ENCODE data around the gene BEST2.
"Not testable (repeated sequence)": the region's sequence is repeated elsewhere in the genome, so short reads cannot be mapped to it uniquely, and the experiment has no call there.

Gene BEST2

DNA sequence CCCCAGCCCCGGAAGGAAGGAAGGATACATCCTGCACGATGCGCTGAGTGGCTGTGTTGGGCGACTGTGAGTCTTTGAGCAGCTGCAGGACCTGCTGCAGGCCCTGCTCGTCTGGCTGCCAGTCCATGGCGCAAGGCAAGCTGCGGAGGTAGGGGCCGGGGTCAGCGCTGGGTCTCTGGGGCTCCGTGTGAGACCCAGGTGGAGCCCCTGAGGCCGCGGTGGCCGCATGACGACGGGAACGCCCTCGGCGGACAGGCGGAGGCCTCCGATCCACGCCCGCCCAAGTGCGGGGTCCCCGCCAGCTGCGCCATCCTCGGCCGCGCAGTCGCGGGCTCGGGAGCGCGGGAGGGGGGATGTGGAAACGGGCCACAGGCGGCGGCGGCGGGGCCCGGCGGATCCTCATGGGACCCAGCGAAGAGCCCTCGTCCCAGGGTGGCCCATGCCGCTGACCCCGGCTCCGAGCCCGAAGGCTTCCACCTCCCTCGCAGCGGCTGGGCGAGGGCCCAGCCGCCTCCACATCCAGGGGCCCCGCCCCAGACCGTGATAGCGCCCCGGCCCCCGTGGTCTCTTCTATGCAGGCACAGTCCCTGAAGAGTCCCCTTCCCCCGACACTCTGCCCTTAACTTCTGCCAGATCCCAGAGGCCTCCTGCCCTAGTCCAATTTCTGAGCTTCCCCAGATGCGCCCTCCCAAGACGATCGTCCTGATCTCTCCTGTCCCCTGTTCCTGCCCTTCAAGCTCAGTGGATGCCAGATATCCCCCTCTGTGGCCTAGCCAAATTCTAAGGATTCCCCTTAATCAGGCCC, 30.5 kb upstream of the BEST2 start:
- peak overlapping the region; percentile 89 to 91 for H3K4me3 ChIP-seq (ENCODE audit: low read depth in 1 of 2, low read length in 2 of 2)
- H3K27me3 ChIP-seq (ENCODE audit: control insufficient read depth in 1 of 2, insufficient read depth in 2 of 2, low read length in 2 of 2), result no peaks in the 10 kb centered on the region
- H3K36me3 ChIP-seq (ENCODE audit: insufficient read depth, low read length), result peaks cover 16% of the 10 kb centered on the region
- no peaks in the 10 kb centered on the region for H3K9me3 ChIP-seq (ENCODE audit: low read length)
- peaks cover 30% of the 10 kb centered on the region for H3K4me1 ChIP-seq (ENCODE audit: insufficient read depth, low read length)
- peak overlapping the region; percentile 94 for H3K27ac ChIP-seq (ENCODE audit: low read depth, low read length)
- H3K9ac ChIP-seq (ENCODE audit: low read length), result peak overlapping the region; percentile 99

- Histone ChIP-seq H3K4me3 (ENCODE audit: low read depth in 1 of 2, low read length in 2 of 2) (peak overlapping the region; percentile 89 to 91), H3K36me3 (ENCODE audit: insufficient read depth, low read length) (peaks cover 9% of the 10 kb centered on the region), H3K9ac (ENCODE audit: low read length) (peak overlapping the region; percentile 99), H3K4me1 (ENCODE audit: insufficient read depth, low read length) (peaks cover 30% of the 10 kb centered on the region), H3K27ac (ENCODE audit: low read depth, low read length) (peak overlapping the region; percentile 94), H3K27me3 (ENCODE audit: control insufficient read depth in 1 of 2, insufficient read depth in 2 of 2, low read length in 2 of 2) (no peaks in the 10 kb centered on the region), H3K9me3 (ENCODE audit: low read length) (no peaks in the 10 kb centered on the region)
These were observed 29.7 kb upstream of the BEST2 start for GRCh38 chr19:12721656-12722565.

DNA sequence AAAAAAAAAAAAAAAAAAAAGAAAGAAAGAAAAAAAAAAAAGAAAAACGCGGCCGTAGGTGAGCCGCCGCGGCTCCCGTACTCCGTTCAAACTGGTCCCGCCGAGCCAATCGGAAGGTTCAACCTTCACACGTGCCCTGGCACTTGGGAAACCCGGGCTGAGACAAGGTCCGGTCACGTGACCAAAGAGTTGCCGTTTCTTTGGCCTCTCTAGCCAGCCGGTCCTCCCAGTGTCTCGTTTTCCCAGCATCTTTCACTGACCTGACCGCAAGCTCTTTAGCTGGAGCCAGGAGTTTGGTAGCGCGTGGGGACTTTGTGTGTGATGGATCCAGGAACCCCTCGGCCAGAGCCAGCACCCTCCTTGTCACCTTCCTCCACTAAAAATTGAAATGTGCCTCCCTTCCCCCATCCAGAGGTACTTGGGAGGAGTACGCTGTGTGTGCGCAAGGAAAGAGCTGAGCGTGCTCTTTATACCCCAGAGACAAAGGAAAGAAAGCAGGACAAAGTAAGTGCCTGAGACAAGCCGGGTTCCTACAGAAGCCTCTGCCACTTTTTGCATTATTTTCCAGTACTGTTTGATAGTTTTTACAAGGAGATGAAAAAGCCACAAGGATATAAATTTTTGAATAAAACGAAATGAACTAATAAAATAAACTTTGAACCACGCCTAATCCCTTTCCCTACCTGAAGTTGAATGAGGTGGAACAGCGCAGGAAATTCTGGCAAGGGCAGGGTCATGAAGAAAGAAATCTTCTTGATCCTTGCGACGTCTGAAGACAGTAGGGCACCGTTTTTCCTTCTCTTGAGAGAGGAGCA, 28.8 kb upstream of the BEST2 start:
- Histone ChIP-seq H3K27ac (ENCODE audit: low read depth, low read length) (peak overlapping the region; percentile 94), H3K4me1 (ENCODE audit: insufficient read depth, low read length) (peaks cover 30% of the 10 kb centered on the region), H3K9ac (ENCODE audit: low read length) (peak overlapping the region; percentile 51), H3K9me3 (ENCODE audit: low read length) (no peaks in the 10 kb centered on the region), H3K36me3 (ENCODE audit: insufficient read depth, low read length) (peaks cover 9% of the 10 kb centered on the region), H3K27me3 (ENCODE audit: control insufficient read depth in 1 of 2, insufficient read depth in 2 of 2, low read length in 2 of 2) (no peaks in the 10 kb centered on the region), H3K4me3 (ENCODE audit: low read depth in 1 of 2, low read length in 2 of 2) (peak overlapping the region; percentile 89 to 94)

- Histone ChIP-seq H3K4me1 (ENCODE audit: insufficient read depth, low read length) (peaks cover 30% of the 10 kb centered on the region), H3K27ac (ENCODE audit: low read depth, low read length) (peak overlapping the region; percentile 94), H3K4me3 (ENCODE audit: low read depth in 1 of 2, low read length in 2 of 2) (peak overlapping the region; percentile 62 to 94), H3K9me3 (ENCODE audit: low read length) (no peaks in the 10 kb centered on the region), H3K9ac (ENCODE audit: low read length) (peak overlapping the region; percentile 51), H3K27me3 (ENCODE audit: control insufficient read depth in 1 of 2, insufficient read depth in 2 of 2, low read length in 2 of 2) (no peaks in the 10 kb centered on the region), H3K36me3 (ENCODE audit: insufficient read depth, low read length) (peaks cover 8% of the 10 kb centered on the region)
These were observed 28.3 kb upstream of the BEST2 start for GRCh38 chr19:12723381-12723640.

GRCh38 chr19:12723641-12724426, 27.8 kb upstream of the BEST2 start, which contains the start of gene TNPO2:
Gene TNPO2 (minus strand): TSS chr19:12723932. CDS start chr19:12720977, 2,955 bp downstream.
- Histone ChIP-seq H3K27ac (ENCODE audit: low read depth, low read length) (peak within 1 kb of the TSS; percentile 94), H3K9me3 (ENCODE audit: low read length) (no peaks in the 10 kb centered on the region), H3K36me3 (ENCODE audit: insufficient read depth, low read length) (peaks cover 7% of the 10 kb centered on the region), H3K4me1 (ENCODE audit: insufficient read depth, low read length) (peaks cover 30% of the 10 kb centered on the region), H3K27me3 (ENCODE audit: control insufficient read depth in 1 of 2, insufficient read depth in 2 of 2, low read length in 2 of 2) (no peaks in the 10 kb centered on the region), H3K4me3 (ENCODE audit: low read depth in 1 of 2, low read length in 2 of 2) (peak within 1 kb of the TSS; percentile 62 to 94), H3K9ac (ENCODE audit: low read length) (peak within 1 kb of the TSS; percentile 51)

DNA sequence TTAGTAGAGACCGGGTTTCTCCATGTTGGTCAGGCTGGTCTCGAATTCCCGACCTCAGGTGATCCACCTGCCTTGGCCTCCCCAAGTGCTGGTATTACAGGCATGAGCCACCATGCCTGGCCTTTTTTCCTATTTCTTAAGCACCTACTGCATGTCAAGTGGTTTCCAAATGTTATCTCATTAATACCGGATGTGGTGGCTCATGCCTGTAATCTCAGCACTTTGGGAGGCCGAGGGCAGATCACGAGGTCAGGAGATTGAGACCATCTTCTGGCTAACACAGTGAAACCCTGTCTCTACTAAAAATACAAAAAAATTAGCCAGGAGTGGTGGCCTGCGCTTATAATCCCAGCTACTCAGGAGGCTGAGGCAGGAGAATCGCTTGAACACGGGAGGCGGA, 26.0 kb upstream of the BEST2 start:
- H3K4me3 ChIP-seq (ENCODE audit: low read depth in 1 of 2, low read length in 2 of 2); H3K9ac ChIP-seq (ENCODE audit: low read length); H3K27me3 ChIP-seq (ENCODE audit: control insufficient read depth in 1 of 2, insufficient read depth in 2 of 2, low read length in 2 of 2); H3K27ac ChIP-seq (ENCODE audit: low read depth, low read length); H3K9me3 ChIP-seq (ENCODE audit: low read length): not testable (repeated sequence)
- Histone ChIP-seq H3K4me1 (ENCODE audit: insufficient read depth, low read length) (peaks cover 18% of the 10 kb centered on the region), H3K36me3 (ENCODE audit: insufficient read depth, low read length) (peaks cover 18% of the 10 kb centered on the region)

DNA sequence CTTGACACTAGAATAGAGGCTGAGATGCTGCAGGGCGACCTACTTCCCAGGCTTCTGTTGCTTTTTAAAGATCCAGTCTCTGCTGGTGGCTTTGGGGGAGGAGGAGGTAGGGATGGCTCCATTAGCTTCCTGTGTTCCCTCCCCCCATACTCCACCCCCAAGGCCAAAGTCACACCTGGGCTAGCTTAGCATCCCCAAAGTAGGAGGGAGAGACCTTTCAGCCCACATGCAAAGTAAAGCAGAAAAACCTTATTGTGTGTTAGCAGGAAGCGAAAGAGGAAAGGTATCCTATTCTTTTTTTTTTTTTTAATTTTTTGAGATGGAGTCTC, 24.6 kb upstream of the BEST2 start:
- Histone ChIP-seq H3K27ac (ENCODE audit: low read depth, low read length) (no peak overlapping the region), H3K27me3 (ENCODE audit: control insufficient read depth in 1 of 2, insufficient read depth in 2 of 2, low read length in 2 of 2) (no peaks in the 10 kb centered on the region), H3K9me3 (ENCODE audit: low read length) (no peaks in the 10 kb centered on the region), H3K4me1 (ENCODE audit: insufficient read depth, low read length) (peaks cover 22% of the 10 kb centered on the region), H3K9ac (ENCODE audit: low read length) (no peak overlapping the region), H3K4me3 (ENCODE audit: low read depth in 1 of 2, low read length in 2 of 2) (no peak overlapping the region), H3K36me3 (ENCODE audit: insufficient read depth, low read length) (peaks cover 23% of the 10 kb centered on the region)

GRCh38 chr19:12727745-12728433, 23.7 kb upstream of the BEST2 start:
- H3K9me3 ChIP-seq (ENCODE audit: low read length), result no peaks in the 10 kb centered on the region
- no peak overlapping the region for H3K27ac ChIP-seq (ENCODE audit: low read depth, low read length)
- H3K27me3 ChIP-seq (ENCODE audit: control insufficient read depth in 1 of 2, insufficient read depth in 2 of 2, low read length in 2 of 2), result no peaks in the 10 kb centered on the region
- no peak overlapping the region for H3K9ac ChIP-seq (ENCODE audit: low read length)
- peaks cover 29% of the 10 kb centered on the region for H3K4me1 ChIP-seq (ENCODE audit: insufficient read depth, low read length)
- no peak overlapping the region for H3K4me3 ChIP-seq (ENCODE audit: low read depth in 1 of 2, low read length in 2 of 2)
- H3K36me3 ChIP-seq (ENCODE audit: insufficient read depth, low read length), result peaks cover 23% of the 10 kb centered on the region

DNA sequence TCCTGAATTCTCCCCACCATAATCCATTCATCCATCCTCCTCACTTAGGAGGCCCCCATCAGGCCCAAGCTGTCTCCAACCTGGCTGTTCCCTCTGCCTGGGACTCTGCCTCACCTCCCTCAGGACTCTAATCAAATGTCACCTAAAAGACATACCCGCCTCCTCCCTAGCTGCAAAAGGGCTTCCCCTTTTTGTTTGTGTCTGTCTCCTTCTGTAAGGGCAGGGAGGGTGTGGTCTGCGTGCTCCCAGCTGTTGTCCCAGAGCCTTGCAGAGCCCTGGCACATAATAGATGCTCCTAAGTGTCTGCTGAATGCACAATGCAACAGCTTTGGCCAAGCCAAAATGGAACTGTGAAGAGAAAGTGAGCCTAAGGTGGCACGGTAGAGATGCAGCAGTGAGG, 21.5 kb upstream of the BEST2 start:
- Histone ChIP-seq H3K27ac (ENCODE audit: low read depth, low read length) (no peak overlapping the region), H3K9ac (ENCODE audit: low read length) (no peak overlapping the region), H3K4me1 (ENCODE audit: insufficient read depth, low read length) (peaks cover 24% of the 10 kb centered on the region), H3K36me3 (ENCODE audit: insufficient read depth, low read length) (peaks cover 23% of the 10 kb centered on the region), H3K9me3 (ENCODE audit: low read length) (no peaks in the 10 kb centered on the region), H3K27me3 (ENCODE audit: control insufficient read depth in 1 of 2, insufficient read depth in 2 of 2, low read length in 2 of 2) (no peaks in the 10 kb centered on the region), H3K4me3 (ENCODE audit: low read depth in 1 of 2, low read length in 2 of 2) (no peak overlapping the region)

- H3K36me3 ChIP-seq (ENCODE audit: insufficient read depth, low read length), result peaks cover 23% of the 10 kb centered on the region
- H3K4me3 ChIP-seq (ENCODE audit: low read depth in 1 of 2, low read length in 2 of 2), result no peak overlapping the region
- H3K27me3 ChIP-seq (ENCODE audit: control insufficient read depth in 1 of 2, insufficient read depth in 2 of 2, low read length in 2 of 2), result no peaks in the 10 kb centered on the region
- H3K27ac ChIP-seq (ENCODE audit: low read depth, low read length), result no peak overlapping the region
- peaks cover 24% of the 10 kb centered on the region for H3K4me1 ChIP-seq (ENCODE audit: insufficient read depth, low read length)
- no peaks in the 10 kb centered on the region for H3K9me3 ChIP-seq (ENCODE audit: low read length)
- H3K9ac ChIP-seq (ENCODE audit: low read length), result no peak overlapping the region
These were observed 20.3 kb upstream of the BEST2 start for GRCh38 chr19:12731337-12731736.

Data from muscle layer of colon (tissue), 2 donors.